Thyroid gland (tissue), 4 donors: ENCODE data around the gene AURKB.

Source experiments
- CTCF ChIP-seq, 6 experiments: fragments of 200-600 bp in 3 of 6; fragments of 450-650 bp in 3 of 6; sonication (generic) in 3 of 6; IDR thresholded peaks; one replicate each; pipeline ENCODE4 v1.5.1; 2016 to 2019; ENCODE audit warnings: antibody characterized with exemption in 6 of 6, mild to moderate bottlenecking in 2 of 6, inconsistent platforms in 1 of 6, moderate library complexity in 1 of 6
- POLR2A ChIP-seq, 2 donors: fragments of 450-650 bp; IDR thresholded peaks; one replicate each; pipeline ENCODE4 v1.6.1; 2017; ENCODE audit warnings: antibody characterized with exemption in 2 of 2, mild to moderate bottlenecking in 2 of 2, moderate library complexity in 1 of 2

DNA sequence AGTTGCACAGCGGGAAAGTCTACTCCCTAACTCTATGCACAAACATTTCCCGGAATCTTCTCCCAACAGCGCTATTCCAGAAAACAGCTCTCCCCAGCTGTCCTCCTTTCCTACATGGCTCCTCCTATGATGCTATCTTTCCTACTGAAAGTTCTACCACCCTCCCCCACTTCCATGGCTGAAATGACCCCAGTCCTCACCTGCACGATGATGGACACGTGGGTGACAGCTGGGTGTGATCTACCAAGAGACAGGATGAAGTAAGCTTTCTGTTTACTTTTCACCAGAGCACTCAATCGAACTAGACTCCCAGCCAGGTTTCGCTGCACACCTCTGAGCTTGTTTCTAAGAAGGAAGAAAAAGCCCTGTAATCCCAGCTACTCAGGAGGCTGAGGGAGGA, 26.8 kb upstream of the AURKB start:
- TF ChIP-seq CTCF (IDR thresholded peaks at IDR 0.05) (no peak), POLR2A (IDR thresholded peaks at IDR 0.05) (no peak)
